GM21576 (cell line): Measurements from ENCODE around the gene MORN1.
"Not testable (repeated sequence)": the region's sequence is repeated elsewhere in the genome, so short reads cannot be mapped to it uniquely, and the experiment has no call there.

ENCODE experiments used
- ATAC-seq: cut with Tn5 transposase; IDR thresholded peaks from one replicate; pipeline ENCODE4 v1.9.1; 2021; ENCODE audit warnings: mild to moderate bottlenecking, moderate library complexity; ENCODE audit not compliant: unreplicated experiment

The MORN1 gene

GRCh38 chr1:2297246-2298011 lies 93.9 kb downstream of the MORN1 start:
- no peak for ATAC-seq

DNA sequence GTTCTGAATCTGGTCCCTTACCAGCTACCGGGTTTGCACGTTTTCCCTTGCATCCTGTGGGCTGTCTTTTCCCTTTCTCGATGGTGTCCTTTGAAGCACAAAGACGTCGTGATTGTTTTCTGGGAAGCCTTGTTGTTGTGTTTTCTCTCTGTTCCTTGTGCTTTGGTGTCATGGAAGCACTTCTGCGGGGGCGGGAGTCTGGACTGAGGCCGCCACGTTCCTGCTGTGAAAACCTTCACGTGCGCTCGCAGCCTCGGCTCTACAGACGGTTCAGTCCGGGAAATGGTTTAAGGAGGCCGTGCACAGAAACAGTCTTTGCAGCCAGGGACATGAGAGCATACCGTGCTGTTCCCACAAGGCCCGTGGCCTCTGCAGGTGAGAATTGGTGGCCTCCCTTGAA lies 94.7 kb downstream of the MORN1 start:
- ATAC-seq, result no peak

DNA sequence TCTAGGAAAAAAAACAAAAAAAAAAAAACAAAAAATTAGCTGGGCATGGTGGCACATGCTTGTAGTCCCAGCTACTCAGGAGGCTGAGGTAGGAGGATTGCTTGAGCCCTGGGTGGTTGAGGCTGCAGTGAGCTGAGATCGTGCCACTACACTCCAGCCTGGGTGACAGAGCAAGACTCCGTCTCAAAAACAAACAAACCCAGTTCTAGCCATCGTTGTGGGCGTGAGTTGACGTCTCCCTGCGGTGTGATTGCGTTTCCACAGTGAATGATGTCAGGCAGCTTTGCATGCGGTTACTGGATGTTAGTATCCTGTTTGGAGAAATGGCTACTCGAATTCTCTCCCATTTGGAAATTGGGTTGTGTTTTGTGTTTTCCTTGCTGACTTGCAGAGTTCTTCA lies 95.1 kb downstream of the MORN1 start:
- ATAC-seq, result not testable (repeated sequence)

DNA sequence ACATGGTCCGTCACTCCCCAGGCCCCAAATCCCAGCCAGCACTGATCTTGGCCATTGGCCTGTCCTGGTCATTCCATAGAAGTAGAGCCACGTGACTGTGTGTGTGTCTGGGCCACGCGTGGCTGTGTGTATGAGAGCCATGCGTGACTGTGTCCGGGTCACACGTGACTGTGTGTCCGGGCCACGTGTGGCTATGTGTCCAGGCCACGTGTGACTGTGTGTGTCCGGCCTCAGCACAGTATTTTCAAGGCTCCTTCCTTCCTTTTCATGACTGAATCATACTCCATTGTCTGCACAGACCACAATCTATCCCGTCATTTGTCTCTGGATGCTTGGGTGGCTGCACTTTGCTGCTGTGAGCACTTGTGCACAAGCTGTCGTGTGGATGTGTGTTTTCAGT lies 95.8 kb downstream of the MORN1 start:
- no peak for ATAC-seq

DNA sequence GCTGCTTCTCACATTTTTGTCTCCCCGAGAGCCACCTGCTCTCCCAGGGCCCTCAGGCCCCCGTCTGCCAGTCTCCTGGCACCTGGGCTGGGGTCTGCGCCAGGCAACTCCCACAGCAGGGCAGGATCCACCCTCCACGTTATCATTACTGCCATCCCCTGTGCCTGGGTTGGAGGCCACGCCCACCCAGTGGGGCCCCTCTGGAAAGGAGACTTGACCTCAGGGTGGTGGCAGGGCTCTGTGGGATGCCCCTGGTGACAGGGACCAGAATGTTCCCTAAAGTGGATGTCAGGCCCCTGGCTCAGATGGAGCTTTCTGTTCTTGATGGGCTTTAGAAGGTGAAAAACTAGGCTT lies 96.7 kb downstream of the MORN1 start:
- ATAC-seq, result no peak

DNA sequence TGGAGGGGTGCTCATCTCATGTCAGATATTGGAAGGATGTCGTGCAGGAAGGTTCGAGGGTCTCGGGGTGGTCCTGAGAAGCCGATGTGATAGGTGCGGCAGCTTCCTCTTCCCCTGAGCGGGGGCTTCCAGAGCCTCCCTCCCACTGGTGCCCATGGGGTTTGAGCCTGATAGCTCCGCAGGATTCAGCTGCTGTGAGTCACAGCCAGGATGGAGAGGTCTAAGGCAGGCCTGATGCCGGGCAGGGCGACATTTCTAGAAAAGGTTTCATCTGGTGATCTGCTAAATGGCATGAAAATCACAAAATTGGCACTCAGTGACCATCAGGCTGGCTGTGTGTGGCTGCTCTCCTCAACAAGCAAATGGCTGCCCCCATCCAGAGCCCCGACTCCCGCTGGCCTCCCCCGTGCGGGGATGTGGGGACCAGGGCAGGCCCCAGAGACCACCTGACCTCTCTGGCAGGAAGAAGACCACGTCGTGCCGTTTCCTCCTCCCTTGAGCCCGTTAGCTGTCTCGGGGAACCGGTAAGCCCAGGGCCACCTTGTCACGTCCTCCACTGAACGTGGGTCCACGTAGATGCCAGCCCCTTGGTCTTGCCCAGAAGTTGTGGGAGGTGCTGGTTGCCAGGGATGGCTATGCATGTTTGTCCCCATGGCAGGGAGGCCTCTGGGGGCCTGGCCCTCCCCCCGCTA lies 97.2 kb downstream of the MORN1 start:
- no peak for ATAC-seq

DNA sequence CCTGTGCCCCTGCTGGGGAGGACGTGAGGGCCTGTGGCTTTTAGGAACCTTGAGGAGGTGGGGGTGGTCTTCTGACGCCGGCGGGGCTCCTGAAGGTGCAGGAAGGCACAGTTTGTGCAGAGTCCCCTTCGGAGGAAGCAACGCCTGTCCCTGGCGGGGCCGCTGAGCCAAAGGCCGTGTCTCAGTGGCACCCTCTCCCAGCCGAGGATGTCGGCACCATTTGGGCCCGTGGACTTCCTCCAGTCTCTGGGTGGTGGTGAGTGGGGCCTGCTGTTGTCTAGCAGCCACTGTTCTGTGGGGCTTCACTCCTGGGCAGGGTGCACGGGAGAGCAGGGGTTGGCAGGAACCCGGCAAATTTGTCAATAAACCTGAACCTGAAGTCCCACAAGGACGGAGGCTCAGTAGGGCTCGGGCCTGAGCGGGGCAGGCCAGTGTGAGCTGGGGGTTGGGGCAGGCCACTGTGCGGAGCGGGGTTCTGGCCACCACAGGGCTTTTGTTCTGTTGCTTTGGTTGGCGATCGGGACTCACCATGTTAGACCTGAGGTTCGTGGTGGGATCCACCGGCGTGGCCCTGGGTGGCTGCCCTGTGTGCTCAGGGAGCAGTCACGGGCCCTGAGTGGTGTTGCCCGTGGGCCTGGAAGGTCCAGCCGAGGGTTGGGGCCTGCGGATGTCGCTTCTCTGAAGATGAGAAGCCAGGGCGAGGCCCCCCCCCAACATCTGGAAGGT lies 98.5 kb downstream of the MORN1 start:
- no peak for ATAC-seq

- no peak for ATAC-seq
Measured at GRCh38 chr1:2291577-2291976, 99.8 kb downstream of the MORN1 start.

DNA sequence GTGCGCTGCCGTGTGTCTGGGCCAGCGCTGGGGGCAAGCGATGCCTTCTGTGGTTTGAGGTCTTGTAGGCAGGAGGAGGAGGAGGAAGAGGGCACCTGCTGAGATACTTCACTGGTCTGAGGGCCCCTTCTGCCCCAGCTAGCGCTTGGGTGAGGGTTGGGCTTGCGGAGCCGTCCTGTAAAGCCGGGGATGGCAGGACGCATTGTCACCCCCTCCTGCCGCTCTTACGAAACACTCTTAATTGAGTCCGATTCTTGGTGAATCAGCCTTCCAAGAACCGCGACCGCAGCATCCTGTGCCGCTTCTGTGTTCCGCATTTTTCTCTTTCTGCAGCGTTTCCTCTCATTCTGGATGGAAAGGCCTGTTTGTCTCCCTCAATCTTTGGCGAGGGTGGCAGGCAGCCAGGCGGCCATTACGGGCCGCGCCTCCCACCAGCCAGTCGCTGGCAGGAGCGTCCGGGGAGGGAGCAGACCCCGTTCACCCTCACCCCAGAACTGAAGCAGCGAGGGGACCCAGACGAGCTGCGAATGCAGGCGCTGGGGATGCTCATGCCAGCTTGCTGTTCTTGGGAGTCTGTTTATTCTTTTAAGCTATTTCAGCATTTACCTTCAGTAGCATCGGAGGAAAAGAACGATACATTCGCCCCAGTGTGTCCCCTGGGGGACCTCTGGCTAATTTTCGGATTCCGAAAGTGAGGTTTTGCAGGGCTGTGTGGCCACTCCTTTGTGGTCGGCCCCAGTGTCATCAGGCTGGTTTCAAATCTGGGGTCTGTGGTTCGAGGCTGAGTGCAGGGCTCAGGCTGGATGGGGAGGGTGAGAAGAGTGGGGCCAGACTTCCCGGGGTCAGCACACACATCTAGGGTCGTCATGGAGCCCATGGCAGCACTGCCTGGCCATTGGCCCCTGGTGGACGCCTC lies 100.5 kb downstream of the MORN1 start:
- ATAC-seq, result peak; percentile 41

DNA sequence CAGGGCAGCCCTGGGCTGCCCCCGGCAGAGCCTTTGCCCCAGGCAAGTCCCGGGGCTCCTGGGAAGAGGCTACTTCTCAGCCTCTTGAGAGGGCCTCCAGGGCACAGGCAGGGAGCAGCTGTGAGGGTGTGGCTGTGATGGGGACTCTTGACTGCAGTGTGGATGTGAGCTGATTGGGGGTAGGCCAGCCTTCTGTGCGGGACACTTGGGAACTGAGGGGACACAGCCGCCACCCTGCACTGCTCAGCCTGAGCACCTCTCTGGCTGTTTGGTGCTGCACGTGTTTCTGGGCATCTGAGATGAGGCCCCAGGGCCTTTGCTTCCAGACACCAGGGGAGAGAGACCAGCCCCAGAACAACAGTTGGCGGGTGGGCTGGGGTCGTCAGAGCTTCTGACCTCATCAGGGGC lies 101.2 kb downstream of the MORN1 start:
- peak; percentile 21 for ATAC-seq

- no peak for ATAC-seq
Measured at GRCh38 chr1:2289607-2290006, 101.7 kb downstream of the MORN1 start.

DNA sequence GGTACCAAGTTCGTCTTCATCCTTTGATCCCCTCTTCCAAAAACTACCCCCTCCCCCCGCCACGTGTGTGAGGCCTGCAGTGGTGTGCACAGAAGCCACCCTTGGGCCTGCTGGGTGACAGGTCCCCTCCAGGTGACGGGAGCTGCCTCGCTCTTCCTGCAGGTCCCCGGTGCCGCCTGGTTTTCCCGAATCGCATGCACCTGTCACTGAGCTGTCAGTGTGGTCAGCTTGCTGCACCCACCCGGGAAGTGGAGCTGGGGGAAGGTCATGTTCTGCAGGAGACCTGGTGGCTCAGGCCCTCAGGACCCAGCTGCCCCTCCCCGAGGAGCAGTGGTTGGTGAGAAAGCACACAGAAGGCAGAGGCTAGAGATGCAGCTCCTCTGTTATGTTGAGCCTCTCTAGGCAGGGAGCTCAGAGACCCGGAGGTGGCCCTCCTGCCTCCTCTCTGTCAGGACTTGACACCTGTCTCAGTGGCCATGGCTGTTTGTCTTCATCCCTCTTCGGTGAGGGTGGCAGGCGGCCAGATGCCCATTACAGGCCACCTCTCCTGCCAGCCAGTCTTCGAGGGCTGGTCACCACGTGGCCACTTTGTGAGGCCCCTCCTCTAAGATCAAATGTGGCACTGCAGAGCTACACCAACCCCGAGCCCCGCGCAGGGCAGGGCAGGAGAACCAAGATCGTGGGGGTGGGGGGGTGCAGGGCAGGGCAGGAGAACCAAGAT lies 102.4 kb downstream of the MORN1 start:
- ATAC-seq, result no peak

DNA sequence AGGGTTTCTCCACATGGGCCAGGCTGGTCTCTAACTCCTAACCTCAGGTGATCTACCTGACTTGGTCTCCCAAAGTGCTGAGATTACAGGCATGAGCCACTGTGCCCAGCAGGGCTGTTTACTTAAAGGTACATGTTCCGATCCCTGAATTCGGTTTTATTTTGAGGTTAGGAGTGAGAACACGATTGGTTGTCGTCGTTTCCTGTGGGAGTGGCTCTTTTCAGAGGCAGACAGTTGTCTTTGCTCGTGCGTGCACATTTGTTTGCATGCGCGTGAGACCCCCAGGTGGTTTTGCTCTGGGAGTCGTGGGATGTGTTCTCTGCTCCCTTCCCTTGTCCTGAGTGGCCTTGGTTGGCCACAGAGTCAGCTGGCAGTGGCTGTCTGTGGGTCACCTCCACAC lies 103.0 kb downstream of the MORN1 start:
- ATAC-seq, result no peak

- no peak for ATAC-seq
Measured at GRCh38 chr1:2287649-2288048, 103.7 kb downstream of the MORN1 start.

DNA sequence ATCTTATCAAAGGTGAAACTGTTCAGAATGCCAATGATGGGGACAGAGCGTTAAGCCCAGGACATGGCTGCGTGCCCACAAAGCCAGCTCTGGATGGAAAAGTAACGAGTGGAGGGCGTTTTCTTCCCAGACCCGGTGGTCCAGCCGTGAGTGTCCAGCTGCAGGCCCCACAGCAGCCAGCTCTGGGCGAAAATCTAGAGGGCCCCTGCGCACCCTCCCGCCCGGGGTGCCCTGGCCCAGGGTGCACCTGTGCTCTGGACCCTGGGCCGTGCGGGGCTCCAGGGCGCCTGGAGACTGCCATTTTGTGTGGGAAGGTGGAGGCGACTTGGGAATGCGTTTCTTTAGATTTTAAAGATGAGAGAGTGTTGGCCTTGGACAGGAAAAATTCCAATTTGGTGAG lies 104.4 kb downstream of the MORN1 start:
- no peak for ATAC-seq

- no peak for ATAC-seq
Measured at GRCh38 chr1:2284932-2285331, 106.4 kb downstream of the MORN1 start.

DNA sequence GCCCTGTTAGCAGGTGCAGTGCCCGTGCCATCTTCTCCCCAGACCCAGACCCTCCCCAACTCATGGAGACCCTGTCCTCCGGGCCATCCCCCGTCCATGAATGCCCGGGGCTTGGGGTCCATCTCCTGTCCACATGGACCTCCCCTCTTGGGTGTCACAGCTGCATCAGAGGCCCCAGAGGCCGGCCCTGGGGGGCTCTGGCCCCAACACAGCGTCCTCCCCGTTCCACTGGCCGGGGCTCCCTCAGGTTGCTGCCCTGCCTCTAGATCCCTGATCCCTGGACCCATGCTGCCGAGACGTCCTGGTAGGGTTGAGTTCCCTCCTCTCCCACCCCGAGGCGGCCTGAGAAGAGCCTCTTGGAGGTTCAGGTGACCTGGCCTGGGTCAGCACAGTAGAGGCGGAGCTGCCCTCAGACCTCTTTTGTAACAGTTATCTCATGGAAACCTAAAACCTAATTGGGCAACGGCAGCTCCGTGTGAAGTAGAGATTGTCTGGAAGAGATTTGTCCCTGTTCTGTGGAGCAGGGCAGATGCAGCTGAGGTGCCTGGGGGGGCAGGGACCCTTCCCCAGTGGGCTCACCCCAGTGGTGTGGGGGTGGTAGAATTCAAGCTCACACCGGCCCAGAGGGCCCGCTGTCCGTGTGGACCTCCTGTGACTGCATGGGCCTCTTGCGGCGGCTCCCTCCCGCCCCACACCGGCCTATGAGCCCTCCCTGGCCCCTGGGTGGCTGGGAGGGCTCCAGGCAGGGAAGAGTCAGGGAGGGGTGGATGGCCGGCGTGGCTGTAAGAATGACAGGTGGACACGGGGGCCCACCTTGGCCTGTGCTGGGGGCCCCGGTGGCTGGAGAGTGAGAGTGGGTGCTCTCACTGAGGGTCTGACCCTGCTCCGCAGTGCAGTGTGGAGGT lies 107.1 kb downstream of the MORN1 start:
- no peak for ATAC-seq

DNA sequence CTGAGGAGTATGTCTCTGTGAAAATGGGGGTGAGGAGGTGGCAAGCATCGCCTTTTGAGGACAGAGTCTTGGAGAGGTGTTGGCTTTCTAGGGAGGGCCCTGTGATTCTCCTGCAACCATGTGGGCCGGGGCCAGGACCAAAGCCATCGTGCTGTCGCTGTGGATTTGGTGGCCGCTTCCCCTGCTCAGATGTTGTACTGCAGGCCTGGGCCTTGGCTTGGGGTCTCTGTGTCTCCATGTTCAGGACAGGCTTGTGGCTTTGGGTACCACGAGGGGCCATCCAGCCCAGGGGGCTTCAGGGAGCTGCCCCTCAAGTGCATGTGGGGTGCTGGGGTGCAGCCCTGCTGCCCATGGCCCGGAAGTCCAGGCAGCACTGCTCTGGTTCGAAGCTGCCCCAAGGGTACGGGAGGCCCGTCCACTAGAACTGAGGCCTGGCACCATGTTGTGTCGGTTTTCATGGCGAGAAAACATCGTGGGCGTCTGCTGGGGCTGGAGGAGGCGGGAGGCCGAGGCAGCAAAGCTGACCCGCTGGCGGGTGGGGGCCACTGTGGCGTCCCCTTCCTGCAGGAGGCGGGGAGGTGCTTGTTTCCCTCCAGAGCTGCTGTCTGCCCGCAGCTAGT lies 107.9 kb downstream of the MORN1 start:
- no peak for ATAC-seq
